Measurements from ENCODE around the gene STX3. TPM values are rescaled to one million over a fixed set of nuclear protein-coding genes. Genes with fewer than 3 reads are reported as not detected.

The STX3 gene
- total RNA-seq, 4 donors from 2014 or later, result 24.1 to 48.2 (median 29.9) TPM

DNA sequence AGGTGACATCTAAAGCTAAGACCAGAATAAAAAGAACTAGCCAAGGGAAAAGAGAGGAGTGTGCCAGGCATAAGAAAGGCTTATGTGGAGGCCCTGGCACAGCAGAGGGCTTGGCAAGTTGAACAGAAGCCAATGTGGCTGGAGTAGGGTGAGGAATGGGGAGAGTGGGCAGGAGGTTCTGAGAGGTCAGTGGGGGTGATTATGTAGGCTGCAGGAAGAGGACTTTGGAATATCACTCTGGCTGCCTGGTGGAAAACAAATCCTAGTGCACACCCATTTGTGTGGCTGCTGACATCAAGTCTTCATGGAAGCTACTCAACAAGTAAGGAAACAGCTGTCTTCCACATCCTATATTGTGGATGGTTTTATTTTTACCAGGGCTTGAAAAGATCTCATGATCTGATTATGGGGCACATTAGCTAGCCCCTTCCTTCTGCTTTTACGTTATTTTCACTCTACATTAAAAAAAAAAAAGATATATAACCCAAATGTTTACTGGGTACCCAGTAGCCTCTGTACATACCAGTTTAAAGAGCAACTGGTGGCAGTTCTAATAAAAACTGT, 52.0 kb downstream of the STX3 start:
- WGBS, result 76% methylated on average over 1 of the region's 1 CpG
- DNase-seq (ENCODE audit: low spot score in 2 of 2), result no peak
- H3K27me3 ChIP-seq, result no peaks in the 10 kb centered on the region
- no peak for TF ChIP-seq POLR2A (IDR thresholded peaks at IDR 0.05)
- no peak for TF ChIP-seq POLR2AphosphoS5 (IDR thresholded peaks at IDR 0.05)
- no peak for TF ChIP-seq CTCF (IDR thresholded peaks at IDR 0.05)
- no peak for TF ChIP-seq EP300 (IDR thresholded peaks at IDR 0.05)
- H3K27ac ChIP-seq, result no peak overlapping the region
- H3K36me3 ChIP-seq, result peaks cover 46% of the 10 kb centered on the region
- H3K4me1 ChIP-seq, result peaks cover 25% of the 10 kb centered on the region
- no peak overlapping the region for H3K4me3 ChIP-seq
- H3K9me3 ChIP-seq, result no peaks in the 10 kb centered on the region

DNA sequence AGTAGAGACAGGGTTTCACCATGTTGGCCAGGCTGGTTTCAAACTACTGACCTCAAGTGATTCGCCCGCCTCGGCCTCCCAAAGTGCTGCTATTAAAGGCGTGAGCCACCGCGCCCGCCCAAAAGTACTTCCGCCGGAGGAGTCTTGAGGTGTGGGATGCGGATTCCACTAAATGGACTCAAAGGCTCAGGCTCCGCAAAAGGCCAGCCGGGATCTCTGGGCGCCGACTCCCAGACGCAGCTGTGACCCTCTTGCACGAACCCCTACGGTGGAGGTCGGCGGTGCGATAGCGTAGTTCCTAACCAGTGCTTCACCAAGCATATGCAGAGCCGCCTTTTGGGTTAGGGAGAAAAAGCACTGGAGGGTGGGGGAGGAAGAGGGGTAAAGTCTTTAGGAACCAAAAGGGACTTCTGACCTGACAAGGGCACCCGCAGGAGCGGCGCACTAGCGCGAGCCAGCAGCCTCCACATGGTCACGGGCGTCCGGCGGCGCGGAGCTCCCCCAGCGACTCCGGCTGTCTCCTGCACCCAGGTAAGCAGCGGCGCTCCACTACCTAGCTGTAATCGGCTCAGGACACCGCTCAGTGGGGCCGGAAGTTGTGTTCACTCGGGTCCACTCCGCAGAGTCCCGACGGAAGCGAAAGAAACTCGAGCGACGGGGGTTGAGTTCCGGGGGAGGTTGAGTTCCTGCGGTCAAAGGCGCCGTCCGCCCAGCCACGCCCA, 55.2 kb downstream of the STX3 start, which contains the start of gene MRPL16:
TSS of gene MRPL16 (minus strand) at position 590 of the 722 bp plus-strand sequence. CDS start at position 470, 120 bp downstream.
- peak; percentile 94 to 95 for DNase-seq (ENCODE audit: low spot score in 2 of 2)
- Histone ChIP-seq H3K4me3 (peak within 1 kb of the TSS; percentile 90), H3K9me3 (no peaks in the 10 kb centered on the region), H3K4me1 (peaks cover 21% of the 10 kb centered on the region), H3K36me3 (peaks cover 32% of the 10 kb centered on the region), H3K27ac (peak within 1 kb of the TSS; percentile 90), H3K27me3 (no peaks in the 10 kb centered on the region)
- under 1% methylated on average over 38 of the region's 54 CpGs for WGBS
- TF ChIP-seq POLR2A (IDR thresholded peaks at IDR 0.05) (no peak), CTCF (IDR thresholded peaks at IDR 0.05) (peak in 1 of 2 donors; percentile 17), POLR2AphosphoS5 (IDR thresholded peaks at IDR 0.05) (peak in 1 of 3 donors; percentile 55)

DNA sequence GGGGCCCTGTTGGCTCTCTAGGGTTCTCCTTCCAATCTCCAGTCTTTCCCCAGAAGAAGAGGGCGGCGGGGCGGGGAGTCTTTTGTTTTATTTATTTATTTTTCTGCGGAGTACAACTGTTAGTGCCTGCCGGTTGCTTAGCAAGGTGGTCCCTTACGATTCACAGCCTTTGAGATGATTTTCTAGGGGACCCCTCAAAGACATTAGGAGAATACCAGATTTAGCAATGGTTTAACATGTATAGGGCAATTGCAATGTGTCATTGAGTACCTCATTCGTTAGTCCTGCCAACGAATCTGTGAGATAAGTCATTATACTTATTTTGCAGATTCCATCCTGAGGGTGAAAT, 55.7 kb downstream of the STX3 start:
- Histone ChIP-seq H3K27ac (peak overlapping the region; percentile 90), H3K9me3 (no peaks in the 10 kb centered on the region), H3K27me3 (no peaks in the 10 kb centered on the region), H3K4me3 (peak overlapping the region; percentile 90), H3K4me1 (peaks cover 21% of the 10 kb centered on the region), H3K36me3 (peaks cover 27% of the 10 kb centered on the region)
- no peak for TF ChIP-seq CTCF (IDR thresholded peaks at IDR 0.05)
- no peak for DNase-seq (ENCODE audit: low spot score in 2 of 2)
- 9% methylated on average over 8 of the region's 8 CpGs for WGBS

DNA sequence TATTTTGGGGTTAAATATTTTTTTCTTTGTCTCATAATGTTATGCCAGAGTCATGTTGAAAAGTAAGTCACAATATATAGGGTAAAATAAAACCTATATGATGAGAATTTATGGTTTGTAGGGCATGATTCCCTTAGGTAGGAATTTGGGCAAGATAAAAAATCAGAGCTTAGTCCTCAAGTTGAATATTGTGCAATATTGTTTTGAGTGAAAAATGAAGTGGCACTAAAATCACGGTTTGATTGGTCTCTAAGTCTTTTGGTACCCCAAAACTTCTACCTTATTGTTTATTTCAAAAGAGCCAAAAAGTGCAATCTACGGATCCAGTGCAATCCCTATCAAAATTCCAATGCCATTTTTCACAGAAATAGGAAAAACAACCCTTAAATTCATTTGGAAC, 57.0 kb downstream of the STX3 start:
- no peak overlapping the region for H3K27ac ChIP-seq
- H3K27me3 ChIP-seq, result no peaks in the 10 kb centered on the region
- TF ChIP-seq CTCF (IDR thresholded peaks at IDR 0.05), result no peak
- TF ChIP-seq POLR2AphosphoS5 (IDR thresholded peaks at IDR 0.05), result no peak
- no peak for TF ChIP-seq POLR2A (IDR thresholded peaks at IDR 0.05)
- no peak for TF ChIP-seq EP300 (IDR thresholded peaks at IDR 0.05)
- H3K9me3 ChIP-seq, result no peaks in the 10 kb centered on the region
- peaks cover 13% of the 10 kb centered on the region for H3K36me3 ChIP-seq
- no peak for DNase-seq (ENCODE audit: low spot score in 2 of 2)
- H3K4me1 ChIP-seq, result peaks cover 21% of the 10 kb centered on the region
- H3K4me3 ChIP-seq, result no peak overlapping the region
- 97% methylated on average over 2 of the region's 2 CpGs for WGBS

DNA sequence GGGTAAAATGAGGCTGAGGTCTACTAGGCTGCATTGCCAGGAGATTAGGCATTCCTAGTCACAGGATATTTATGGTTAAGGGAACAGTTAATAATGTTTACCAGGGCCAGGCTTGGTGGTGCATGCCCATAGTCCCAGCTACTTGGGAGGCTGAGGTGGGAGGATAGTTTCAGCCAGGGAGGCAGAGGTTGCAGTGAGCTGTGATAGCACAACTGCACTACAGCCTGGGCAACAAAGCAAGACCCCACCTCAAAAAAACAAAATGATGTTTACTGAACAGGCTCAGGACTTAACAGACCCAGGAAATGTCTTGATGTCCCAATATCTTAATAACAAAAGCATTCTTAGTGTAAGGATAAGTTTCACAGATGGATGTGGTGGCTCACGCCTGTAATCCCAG, 58.2 kb downstream of the STX3 start:
- H3K27ac ChIP-seq, result no peak overlapping the region
- peaks cover 2% of the 10 kb centered on the region for H3K36me3 ChIP-seq
- H3K4me3 ChIP-seq, result no peak overlapping the region
- no peaks in the 10 kb centered on the region for H3K9me3 ChIP-seq
- no peaks in the 10 kb centered on the region for H3K27me3 ChIP-seq
- no peak for DNase-seq (ENCODE audit: low spot score in 2 of 2)
- H3K4me1 ChIP-seq, result peaks cover 21% of the 10 kb centered on the region
- 100% methylated on average over 1 of the region's 1 CpG for whole genome bisulfite sequencing
- TF ChIP-seq POLR2A (IDR thresholded peaks at IDR 0.05), result no peak
- no peak for TF ChIP-seq CTCF (IDR thresholded peaks at IDR 0.05)
- no peak for TF ChIP-seq POLR2AphosphoS5 (IDR thresholded peaks at IDR 0.05)
- TF ChIP-seq EP300 (IDR thresholded peaks at IDR 0.05), result no peak
